WERI-Rb-1 (cell line): ENCODE results near the gene TMEM127.

ENCODE experiments used
- DNase-seq: peaks from one replicate; pipeline ENCODE4 v3.0.0-alpha.2; 2020
- H3K27ac ChIP-seq: fragments of 250-450 bp; sonication (Bioruptor Pico); 2 replicates; pipeline ENCODE4 v1.5.1; 2020; ENCODE audit warnings: mild to moderate bottlenecking, moderate library complexity
- H3K27me3 ChIP-seq: fragments of 250-450 bp; sonication (Bioruptor Pico); 2 replicates; pipeline ENCODE4 v1.5.1; 2021; ENCODE audit warnings: mild to moderate bottlenecking, low read depth, moderate library complexity; ENCODE audit not compliant: insufficient read depth, severe bottlenecking
- H3K36me3 ChIP-seq: fragments of 250-450 bp; sonication (Bioruptor Pico); 2 replicates; pipeline ENCODE4 v1.5.1; 2020; ENCODE audit warnings: mild to moderate bottlenecking, moderate library complexity
- H3K4me3 ChIP-seq: 2 replicates; pipeline ENCODE4 v1.5.1; 2011; ENCODE audit warnings: low read depth, mild to moderate bottlenecking, control low read depth, low read length
- H3K9me3 ChIP-seq: fragments of 250-450 bp; sonication (Bioruptor Pico); 2 replicates; pipeline ENCODE4 v1.5.1; 2021; ENCODE audit warnings: mild to moderate bottlenecking, moderate library complexity; ENCODE audit not compliant: severe bottlenecking
- CTCF ChIP-seq: IDR thresholded peaks from 2 replicates; pipeline ENCODE4 v1.5.1; 2011; ENCODE audit warnings: low read depth, mild to moderate bottlenecking, control low read depth, inconsistent platforms, low read length

TMEM127 gene

GRCh38 chr2:96256611-96257113 lies 9.1 kb downstream of the TMEM127 start:
- Histone ChIP-seq H3K36me3 (peaks cover 49% of the 10 kb centered on the region), H3K27ac (no peak overlapping the region), H3K4me3 (no peak overlapping the region), H3K9me3 (no peaks in the 10 kb centered on the region), H3K27me3 (no peaks in the 10 kb centered on the region)
- TF ChIP-seq CTCF, result no peak
- DNase-seq, result no peak

- Histone ChIP-seq H3K9me3 (no peaks in the 10 kb centered on the region), H3K27me3 (no peaks in the 10 kb centered on the region), H3K27ac (no peak overlapping the region), H3K36me3 (peaks cover 47% of the 10 kb centered on the region), H3K4me3 (no peak overlapping the region)
- no peak for TF ChIP-seq CTCF
- DNase-seq, result no peak
Measured at GRCh38 chr2:96254571-96254970, 11.2 kb downstream of the TMEM127 start.

- H3K4me3 ChIP-seq, result no peak overlapping the region
- no peak for DNase-seq
- no peak overlapping the region for H3K27ac ChIP-seq
- no peak for TF ChIP-seq CTCF
- no peaks in the 10 kb centered on the region for H3K27me3 ChIP-seq
- peaks cover 42% of the 10 kb centered on the region for H3K36me3 ChIP-seq
- no peaks in the 10 kb centered on the region for H3K9me3 ChIP-seq
Measured at GRCh38 chr2:96253006-96253405, 12.8 kb downstream of the TMEM127 start.

- Histone ChIP-seq H3K4me3 (no peak overlapping the region), H3K9me3 (no peaks in the 10 kb centered on the region), H3K27me3 (no peaks in the 10 kb centered on the region), H3K36me3 (peaks cover 42% of the 10 kb centered on the region), H3K27ac (0 out of 2 replicates have a peak overlapping the region, but pooled peaks have one; percentile 21)
- TF ChIP-seq CTCF, result no peak
- DNase-seq, result no peak
Measured at GRCh38 chr2:96252526-96252925, 13.3 kb downstream of the TMEM127 start.

- no peaks in the 10 kb centered on the region for H3K9me3 ChIP-seq
- H3K36me3 ChIP-seq, result peaks cover 42% of the 10 kb centered on the region
- H3K27ac ChIP-seq, result no peak overlapping the region
- no peak overlapping the region for H3K4me3 ChIP-seq
- no peak for TF ChIP-seq CTCF
- peak; percentile 85 for DNase-seq
- H3K27me3 ChIP-seq, result no peaks in the 10 kb centered on the region
Measured at GRCh38 chr2:96251721-96252292, 14.0 kb downstream of the TMEM127 start.

GRCh38 chr2:96250188-96250587 lies 15.6 kb downstream of the TMEM127 start:
- H3K27me3 ChIP-seq, result no peaks in the 10 kb centered on the region
- H3K4me3 ChIP-seq, result no peak overlapping the region
- no peaks in the 10 kb centered on the region for H3K9me3 ChIP-seq
- no peak for DNase-seq
- TF ChIP-seq CTCF, result no peak
- H3K36me3 ChIP-seq, result peaks cover 33% of the 10 kb centered on the region
- no peak overlapping the region for H3K27ac ChIP-seq
